HEK293 (cell line): ENCODE results near the gene GOLT1A.

Experiments used
- CTCF ChIA-PET: fragments of 350-600 bp; formaldehyde crosslinking; extraction: SDS; loops from one replicate; lab custom pipeline; 2021; ENCODE audit warnings: antibody characterized with exemption; lab: Yijun Ruan, JAX
- POLR2A ChIA-PET: fragments of 300-600 bp; formaldehyde crosslinking; extraction: SDS; loops from one replicate; lab custom pipeline; 2020; ENCODE audit warnings: antibody characterized with exemption, inconsistent platforms; lab: Yijun Ruan, JAX
- H3K27ac ChIP-seq: fragments of 200-500 bp; sonication (Bioruptor generic); 2 replicates; pipeline ENCODE4 v1.5.1; 2014; ENCODE audit warnings: low read depth, low read length, control low read depth, inconsistent platforms; ENCODE audit errors: extremely low read depth
- H3K36me3 ChIP-seq, 2 experiments: fragments of 200-500 bp in 1 of 2; sonication (Bioruptor generic) in 1 of 2; 1 replicate in 1 of 2; 2 replicates in 1 of 2; pipeline ENCODE4 v1.5.1; 2014 to 2017; ENCODE audit warnings: inconsistent platforms in 2 of 2, low read length in 2 of 2; ENCODE audit not compliant: control insufficient read depth in 2 of 2, insufficient read depth in 1 of 2
- H3K4me1 ChIP-seq: fragments of 200-500 bp; sonication (Bioruptor generic); 2 replicates; pipeline ENCODE4 v1.5.1; 2014; ENCODE audit warnings: mild to moderate bottlenecking, low read length, inconsistent platforms; ENCODE audit not compliant: control insufficient read depth, insufficient read depth
- H3K4me3 ChIP-seq: 2 replicates; pipeline ENCODE4 v1.5.1; 2011; ENCODE audit warnings: low read depth, mild to moderate bottlenecking, control low read depth, low read length, moderate library complexity
- H3K9me3 ChIP-seq: fragments of 200-500 bp; sonication (Bioruptor generic); 2 replicates; pipeline ENCODE4 v1.5.1; 2014; ENCODE audit warnings: low read depth, low read length, inconsistent platforms; ENCODE audit not compliant: control insufficient read depth, insufficient read depth
- GFI1B ChIP-seq: fragments of 450-650 bp; formaldehyde crosslinking; IDR thresholded peaks from 2 replicates; pipeline ENCODE4 v1.5.1; 2016; ENCODE audit warnings: missing biosample characterization, missing genetic modification characterization
- GLI4 ChIP-seq: fragments of 450-650 bp; formaldehyde crosslinking; IDR thresholded peaks from 2 replicates; pipeline ENCODE4 v1.5.1; 2016; ENCODE audit warnings: missing biosample characterization, missing genetic modification characterization
- IKZF3 ChIP-seq: fragments of 450-650 bp; IDR thresholded peaks from 2 replicates; pipeline ENCODE4 v1.5.0; 2018; ENCODE audit warnings: missing biosample characterization, mild to moderate bottlenecking, missing genetic modification characterization, moderate library complexity
- PRDM1 ChIP-seq: fragments of 450-650 bp; formaldehyde crosslinking; IDR thresholded peaks from 2 replicates; pipeline ENCODE4; 2016; ENCODE audit warnings: missing biosample characterization, missing genetic modification characterization
- ZBTB17 ChIP-seq: fragments of 450-650 bp; formaldehyde crosslinking; IDR thresholded peaks from 2 replicates; pipeline ENCODE4 v1.5.1; 2016; ENCODE audit warnings: missing biosample characterization, missing genetic modification characterization
- ZNF114 ChIP-seq: fragments of 450-650 bp; formaldehyde crosslinking; IDR thresholded peaks from 2 replicates; pipeline ENCODE4 v1.5.0; 2017; ENCODE audit warnings: missing biosample characterization, missing genetic modification characterization
- ZNF140 ChIP-seq: fragments of 450-650 bp; formaldehyde crosslinking; IDR thresholded peaks from 2 replicates; pipeline ENCODE4 v1.5.1; 2016; ENCODE audit warnings: missing biosample characterization, missing genetic modification characterization
- ZNF155 ChIP-seq: fragments of 450-650 bp; formaldehyde crosslinking; IDR thresholded peaks from 2 replicates; pipeline ENCODE4 v1.5.1; 2016; ENCODE audit warnings: missing biosample characterization, missing genetic modification characterization
- ZNF2 ChIP-seq: fragments of 450-650 bp; formaldehyde crosslinking; IDR thresholded peaks from 2 replicates; pipeline ENCODE4 v1.5.1; 2016; ENCODE audit warnings: missing biosample characterization, missing genetic modification characterization
- ZNF302 ChIP-seq: fragments of 450-650 bp; formaldehyde crosslinking; IDR thresholded peaks from 2 replicates; pipeline ENCODE4 v1.5.1; 2016; ENCODE audit warnings: missing biosample characterization, missing genetic modification characterization, low read depth
- ZNF354C ChIP-seq: fragments of 450-650 bp; formaldehyde crosslinking; IDR thresholded peaks from 2 replicates; pipeline ENCODE4 v1.5.1; 2016; ENCODE audit warnings: missing biosample characterization, missing genetic modification characterization, low read depth, borderline replicate concordance
- ZNF37A ChIP-seq: fragments of 450-650 bp; IDR thresholded peaks from 2 replicates; pipeline ENCODE4 v1.5.1; 2018; ENCODE audit warnings: missing biosample characterization, missing genetic modification characterization
- ZNF394 ChIP-seq: fragments of 450-650 bp; formaldehyde crosslinking; IDR thresholded peaks from 2 replicates; pipeline ENCODE4 v1.5.1; 2016; ENCODE audit warnings: missing biosample characterization, missing genetic modification characterization, mild to moderate bottlenecking, moderate library complexity, borderline replicate concordance
- ZNF433 ChIP-seq: fragments of 450-650 bp; formaldehyde crosslinking; IDR thresholded peaks from 2 replicates; pipeline ENCODE4 v1.5.1; 2016; ENCODE audit warnings: missing biosample characterization, missing genetic modification characterization, low read depth
- ZNF510 ChIP-seq: fragments of 450-650 bp; formaldehyde crosslinking; IDR thresholded peaks from 2 replicates; pipeline ENCODE4 v1.5.1; 2018; ENCODE audit warnings: mild to moderate bottlenecking, missing genetic modification characterization, missing biosample characterization; ENCODE audit not compliant: insufficient replicate concordance
- ZNF548 ChIP-seq: fragments of 450-650 bp; formaldehyde crosslinking; IDR thresholded peaks from 2 replicates; pipeline ENCODE4 v1.5.1; 2016; ENCODE audit warnings: missing biosample characterization, missing genetic modification characterization
- ZNF560 ChIP-seq: fragments of 450-650 bp; formaldehyde crosslinking; IDR thresholded peaks from 2 replicates; pipeline ENCODE4 v1.5.1; 2017; ENCODE audit warnings: missing biosample characterization, missing genetic modification characterization, borderline replicate concordance
- ZNF621 ChIP-seq: fragments of 450-650 bp; formaldehyde crosslinking; IDR thresholded peaks from 2 replicates; pipeline ENCODE4 v1.5.1; 2017; ENCODE audit warnings: missing biosample characterization, missing genetic modification characterization
- ZNF626 ChIP-seq: fragments of 450-650 bp; sonication (Bioruptor Pico); formaldehyde crosslinking; IDR thresholded peaks from 2 replicates; pipeline ENCODE4 v1.5.1; 2018; ENCODE audit warnings: missing biosample characterization, missing genetic modification characterization, inconsistent platforms
- ZNF660 ChIP-seq: fragments of 450-650 bp; IDR thresholded peaks from 2 replicates; pipeline ENCODE4 v1.5.1; 2018; ENCODE audit warnings: missing biosample characterization, mild to moderate bottlenecking, missing genetic modification characterization
- ZNF830 ChIP-seq: fragments of 450-650 bp; IDR thresholded peaks from 2 replicates; pipeline ENCODE4 v1.5.0; 2018; ENCODE audit warnings: missing biosample characterization, missing genetic modification characterization, low read depth, mild to moderate bottlenecking, moderate library complexity
- ZSCAN30 ChIP-seq: fragments of 450-650 bp; IDR thresholded peaks from 2 replicates; pipeline ENCODE4 v1.5.1; 2018; ENCODE audit warnings: missing biosample characterization, mild to moderate bottlenecking, missing genetic modification characterization, moderate library complexity
- TF ChIP-seq, protein P1 (sequence below): fragments of 450-650 bp; formaldehyde crosslinking; IDR thresholded peaks from 2 replicates; pipeline ENCODE4 v1.5.1; 2016; ENCODE audit warnings: missing biosample characterization, missing genetic modification characterization
- TF ChIP-seq, protein P2 (sequence below): fragments of 450-650 bp; formaldehyde crosslinking; IDR thresholded peaks from 2 replicates; pipeline ENCODE4 v1.5.1; 2016; ENCODE audit warnings: missing biosample characterization, missing genetic modification characterization
- TF ChIP-seq, protein P3 (sequence below): fragments of 450-650 bp; formaldehyde crosslinking; IDR thresholded peaks from 2 replicates; pipeline ENCODE4; 2016; ENCODE audit warnings: missing biosample characterization, missing genetic modification characterization
- TF ChIP-seq, protein P4 (sequence below): fragments of 450-650 bp; formaldehyde crosslinking; IDR thresholded peaks from 2 replicates; pipeline ENCODE4 v1.5.1; 2017; ENCODE audit warnings: missing biosample characterization, missing genetic modification characterization
- TF ChIP-seq, protein P5 (sequence below): fragments of 450-650 bp; formaldehyde crosslinking; IDR thresholded peaks from 2 replicates; pipeline ENCODE4 v1.5.1; 2016; ENCODE audit warnings: missing biosample characterization, missing genetic modification characterization
- TF ChIP-seq, protein P6 (sequence below): fragments of 450-650 bp; formaldehyde crosslinking; optimal IDR thresholded peaks from 2 replicates; pipeline ENCODE3; 2016; ENCODE audit warnings: missing biosample characterization, mild to moderate bottlenecking, missing genetic modification characterization

The GOLT1A gene

DNA sequence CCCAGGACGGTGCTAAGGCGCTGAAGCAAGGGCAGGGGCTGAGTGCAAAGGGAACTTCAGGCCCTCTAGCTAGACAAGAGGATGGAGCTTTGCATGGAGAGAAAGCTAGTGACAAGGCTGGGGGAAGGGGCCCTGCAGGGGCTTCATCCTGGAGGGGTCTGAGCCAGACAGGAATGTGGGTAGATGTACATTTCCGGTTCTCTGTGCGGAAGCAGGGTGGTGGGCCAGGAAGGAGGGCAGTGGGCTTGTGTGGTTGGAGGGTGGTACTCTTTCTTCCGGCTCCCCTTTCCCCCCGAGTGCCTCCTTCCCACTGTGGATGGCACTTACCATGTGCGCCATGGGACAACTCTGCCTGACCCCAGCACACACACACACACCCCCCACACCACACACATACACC is 19.0 kb downstream of the GOLT1A start:
- ChIA-PET CTCF (interaction anchor here (1.8 kb wide), 1 partner anchor 12 kb away, joined by 5 read pairs; no protein-coding TSS in a partner anchor), POLR2A (no interaction called here)
- Histone ChIP-seq H3K4me1 (no peaks in the 10 kb centered on the region), H3K36me3 (no peaks in the 10 kb centered on the region), H3K4me3 (no peak overlapping the region), H3K27ac (no peak overlapping the region), H3K9me3 (no peaks in the 10 kb centered on the region)
- TF ChIP-seq ZNF830 (no peak), ZNF560 (no peak), ZNF354C (tag by site-specific recombination) (no peak), ZNF140 (no peak), GFI1B (tag by site-specific recombination) (no peak), ZNF621 (tag by site-specific recombination) (no peak), ZNF510 (tag by site-specific recombination) (no peak), GLI4 (tag by site-specific recombination) (no peak), ZNF37A (tag by site-specific recombination) (no peak), ZNF394 (tag by site-specific recombination) (no peak), PRDM1 (tag by site-specific recombination) (no peak), ZSCAN30 (tag by site-specific recombination) (no peak), ZNF2 (no peak), IKZF3 (tag by site-specific recombination) (no peak), ZBTB17 (no peak)
- TF ChIP-seq, protein P1, sequence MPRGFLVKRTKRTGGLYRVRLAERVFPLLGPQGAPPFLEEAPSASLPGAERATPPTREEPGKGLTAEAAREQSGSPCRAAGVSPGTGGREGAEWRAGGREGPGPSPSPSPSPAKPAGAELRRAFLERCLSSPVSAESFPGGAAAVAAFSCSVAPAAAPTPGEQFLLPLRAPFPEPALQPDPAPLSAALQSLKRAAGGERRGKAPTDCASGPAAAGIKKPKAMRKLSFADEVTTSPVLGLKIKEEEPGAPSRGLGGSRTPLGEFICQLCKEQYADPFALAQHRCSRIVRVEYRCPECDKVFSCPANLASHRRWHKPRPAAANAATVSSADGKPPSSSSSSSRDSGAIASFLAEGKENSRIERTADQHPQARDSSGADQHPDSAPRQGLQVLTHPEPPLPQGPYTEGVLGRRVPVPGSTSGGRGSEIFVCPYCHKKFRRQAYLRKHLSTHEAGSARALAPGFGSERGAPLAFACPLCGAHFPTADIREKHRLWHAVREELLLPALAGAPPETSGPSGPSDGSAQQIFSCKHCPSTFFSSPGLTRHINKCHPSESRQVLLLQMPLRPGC = no peak
- TF ChIP-seq, protein P2, sequence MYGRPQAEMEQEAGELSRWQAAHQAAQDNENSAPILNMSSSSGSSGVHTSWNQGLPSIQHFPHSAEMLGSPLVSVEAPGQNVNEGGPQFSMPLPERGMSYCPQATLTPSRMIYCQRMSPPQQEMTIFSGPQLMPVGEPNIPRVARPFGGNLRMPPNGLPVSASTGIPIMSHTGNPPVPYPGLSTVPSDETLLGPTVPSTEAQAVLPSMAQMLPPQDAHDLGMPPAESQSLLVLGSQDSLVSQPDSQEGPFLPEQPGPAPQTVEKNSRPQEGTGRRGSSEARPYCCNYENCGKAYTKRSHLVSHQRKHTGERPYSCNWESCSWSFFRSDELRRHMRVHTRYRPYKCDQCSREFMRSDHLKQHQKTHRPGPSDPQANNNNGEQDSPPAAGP = no peak
- TF ChIP-seq, protein P3, sequence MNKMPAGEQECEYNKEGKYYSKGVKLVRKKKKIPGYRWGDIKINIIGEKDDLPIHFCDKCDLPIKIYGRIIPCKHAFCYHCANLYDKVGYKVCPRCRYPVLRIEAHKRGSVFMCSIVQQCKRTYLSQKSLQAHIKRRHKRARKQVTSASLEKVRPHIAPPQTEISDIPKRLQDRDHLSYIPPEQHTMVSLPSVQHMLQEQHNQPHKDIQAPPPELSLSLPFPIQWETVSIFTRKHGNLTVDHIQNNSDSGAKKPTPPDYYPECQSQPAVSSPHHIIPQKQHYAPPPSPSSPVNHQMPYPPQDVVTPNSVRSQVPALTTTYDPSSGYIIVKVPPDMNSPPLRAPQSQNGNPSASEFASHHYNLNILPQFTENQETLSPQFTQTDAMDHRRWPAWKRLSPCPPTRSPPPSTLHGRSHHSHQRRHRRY = no peak
- TF ChIP-seq, protein P4, sequence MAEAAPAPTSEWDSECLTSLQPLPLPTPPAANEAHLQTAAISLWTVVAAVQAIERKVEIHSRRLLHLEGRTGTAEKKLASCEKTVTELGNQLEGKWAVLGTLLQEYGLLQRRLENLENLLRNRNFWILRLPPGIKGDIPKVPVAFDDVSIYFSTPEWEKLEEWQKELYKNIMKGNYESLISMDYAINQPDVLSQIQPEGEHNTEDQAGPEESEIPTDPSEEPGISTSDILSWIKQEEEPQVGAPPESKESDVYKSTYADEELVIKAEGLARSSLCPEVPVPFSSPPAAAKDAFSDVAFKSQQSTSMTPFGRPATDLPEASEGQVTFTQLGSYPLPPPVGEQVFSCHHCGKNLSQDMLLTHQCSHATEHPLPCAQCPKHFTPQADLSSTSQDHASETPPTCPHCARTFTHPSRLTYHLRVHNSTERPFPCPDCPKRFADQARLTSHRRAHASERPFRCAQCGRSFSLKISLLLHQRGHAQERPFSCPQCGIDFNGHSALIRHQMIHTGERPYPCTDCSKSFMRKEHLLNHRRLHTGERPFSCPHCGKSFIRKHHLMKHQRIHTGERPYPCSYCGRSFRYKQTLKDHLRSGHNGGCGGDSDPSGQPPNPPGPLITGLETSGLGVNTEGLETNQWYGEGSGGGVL (tag by site-specific recombination) = no peak

DNA sequence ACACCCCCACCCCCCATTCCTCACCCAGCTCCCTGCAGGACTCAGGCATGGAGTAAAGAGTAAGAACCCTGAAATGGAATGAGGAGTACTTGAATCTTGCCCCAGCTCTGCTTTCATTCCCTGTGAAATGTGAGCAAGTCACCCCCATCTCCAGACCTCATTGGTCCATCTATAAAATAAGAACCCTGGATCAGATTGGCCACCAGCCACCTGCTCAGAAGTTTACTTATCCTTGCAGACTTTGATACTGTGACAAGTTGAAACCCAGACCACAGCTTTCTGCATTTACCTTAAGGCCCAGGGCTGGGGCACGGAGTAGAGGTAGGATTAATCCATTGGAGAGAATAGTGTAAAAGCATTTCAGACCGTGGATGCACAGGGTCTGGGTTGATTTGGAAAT is 19.7 kb downstream of the GOLT1A start:
- CTCF ChIA-PET = interaction anchor here (0.6 to 1.8 kb wide), 2 partner anchors 13 to 30 kb away, joined by 3 to 5 read pairs; no protein-coding TSS in a partner anchor
- no peaks in the 10 kb centered on the region for H3K36me3 ChIP-seq
- POLR2A ChIA-PET = no interaction called here
- H3K4me1 ChIP-seq = no peaks in the 10 kb centered on the region
- H3K4me3 ChIP-seq = no peak overlapping the region
- no peaks in the 10 kb centered on the region for H3K9me3 ChIP-seq
- H3K27ac ChIP-seq = no peak overlapping the region
- TF ChIP-seq, protein P5, sequence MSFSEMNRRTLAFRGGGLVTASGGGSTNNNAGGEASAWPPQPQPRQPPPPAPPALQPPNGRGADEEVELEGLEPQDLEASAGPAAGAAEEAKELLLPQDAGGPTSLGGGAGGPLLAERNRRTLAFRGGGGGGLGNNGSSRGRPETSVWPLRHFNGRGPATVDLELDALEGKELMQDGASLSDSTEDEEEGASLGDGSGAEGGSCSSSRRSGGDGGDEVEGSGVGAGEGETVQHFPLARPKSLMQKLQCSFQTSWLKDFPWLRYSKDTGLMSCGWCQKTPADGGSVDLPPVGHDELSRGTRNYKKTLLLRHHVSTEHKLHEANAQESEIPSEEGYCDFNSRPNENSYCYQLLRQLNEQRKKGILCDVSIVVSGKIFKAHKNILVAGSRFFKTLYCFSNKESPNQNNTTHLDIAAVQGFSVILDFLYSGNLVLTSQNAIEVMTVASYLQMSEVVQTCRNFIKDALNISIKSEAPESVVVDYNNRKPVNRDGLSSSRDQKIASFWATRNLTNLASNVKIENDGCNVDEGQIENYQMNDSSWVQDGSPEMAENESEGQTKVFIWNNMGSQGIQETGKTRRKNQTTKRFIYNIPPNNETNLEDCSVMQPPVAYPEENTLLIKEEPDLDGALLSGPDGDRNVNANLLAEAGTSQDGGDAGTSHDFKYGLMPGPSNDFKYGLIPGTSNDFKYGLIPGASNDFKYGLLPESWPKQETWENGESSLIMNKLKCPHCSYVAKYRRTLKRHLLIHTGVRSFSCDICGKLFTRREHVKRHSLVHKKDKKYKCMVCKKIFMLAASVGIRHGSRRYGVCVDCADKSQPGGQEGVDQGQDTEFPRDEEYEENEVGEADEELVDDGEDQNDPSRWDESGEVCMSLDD (tag by site-specific recombination) = no peak
- TF ChIP-seq ZNF155 (tag by site-specific recombination) (no peak), ZNF548 (tag by site-specific recombination) (no peak), GLI4 (tag by site-specific recombination) (no peak), ZNF114 (no peak), GFI1B (tag by site-specific recombination) (no peak), ZNF626 (tag by site-specific recombination) (no peak), ZNF302 (tag by site-specific recombination) (no peak), ZNF140 (no peak), ZNF660 (tag by site-specific recombination) (no peak), ZNF433 (tag by site-specific recombination) (no peak)
- TF ChIP-seq, protein P6, sequence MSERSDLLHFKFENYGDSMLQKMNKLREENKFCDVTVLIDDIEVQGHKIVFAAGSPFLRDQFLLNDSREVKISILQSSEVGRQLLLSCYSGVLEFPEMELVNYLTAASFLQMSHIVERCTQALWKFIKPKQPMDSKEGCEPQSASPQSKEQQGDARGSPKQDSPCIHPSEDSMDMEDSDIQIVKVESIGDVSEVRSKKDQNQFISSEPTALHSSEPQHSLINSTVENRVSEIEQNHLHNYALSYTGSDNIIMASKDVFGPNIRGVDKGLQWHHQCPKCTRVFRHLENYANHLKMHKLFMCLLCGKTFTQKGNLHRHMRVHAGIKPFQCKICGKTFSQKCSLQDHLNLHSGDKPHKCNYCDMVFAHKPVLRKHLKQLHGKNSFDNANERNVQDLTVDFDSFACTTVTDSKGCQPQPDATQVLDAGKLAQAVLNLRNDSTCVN (tag by site-specific recombination) = no peak
